Measurements from ENCODE around the gene AADACL4.

The AADACL4 gene

DNA sequence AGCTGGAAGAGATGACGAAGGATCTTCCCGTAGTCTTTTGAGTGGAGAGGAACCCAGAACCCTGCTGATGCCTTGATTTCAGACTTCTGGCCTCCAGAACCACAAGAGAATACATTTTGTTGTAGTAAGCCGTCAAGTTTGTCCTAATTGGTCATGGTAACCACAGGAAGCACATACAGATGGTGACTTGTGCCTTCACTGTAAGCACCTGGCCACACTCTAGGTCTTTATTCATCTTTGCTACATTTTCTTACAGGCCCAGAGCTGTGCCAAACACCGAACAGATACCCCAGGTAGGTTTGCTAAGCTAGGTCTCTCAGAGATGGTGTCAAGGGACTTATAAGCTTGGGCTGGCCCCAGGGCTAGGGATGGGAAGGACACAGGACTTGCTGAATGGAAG lies 30.7 kb upstream of the AADACL4 start:
- DNase-seq (ENCODE audit: low read depth in 2 of 2): no peak

DNA sequence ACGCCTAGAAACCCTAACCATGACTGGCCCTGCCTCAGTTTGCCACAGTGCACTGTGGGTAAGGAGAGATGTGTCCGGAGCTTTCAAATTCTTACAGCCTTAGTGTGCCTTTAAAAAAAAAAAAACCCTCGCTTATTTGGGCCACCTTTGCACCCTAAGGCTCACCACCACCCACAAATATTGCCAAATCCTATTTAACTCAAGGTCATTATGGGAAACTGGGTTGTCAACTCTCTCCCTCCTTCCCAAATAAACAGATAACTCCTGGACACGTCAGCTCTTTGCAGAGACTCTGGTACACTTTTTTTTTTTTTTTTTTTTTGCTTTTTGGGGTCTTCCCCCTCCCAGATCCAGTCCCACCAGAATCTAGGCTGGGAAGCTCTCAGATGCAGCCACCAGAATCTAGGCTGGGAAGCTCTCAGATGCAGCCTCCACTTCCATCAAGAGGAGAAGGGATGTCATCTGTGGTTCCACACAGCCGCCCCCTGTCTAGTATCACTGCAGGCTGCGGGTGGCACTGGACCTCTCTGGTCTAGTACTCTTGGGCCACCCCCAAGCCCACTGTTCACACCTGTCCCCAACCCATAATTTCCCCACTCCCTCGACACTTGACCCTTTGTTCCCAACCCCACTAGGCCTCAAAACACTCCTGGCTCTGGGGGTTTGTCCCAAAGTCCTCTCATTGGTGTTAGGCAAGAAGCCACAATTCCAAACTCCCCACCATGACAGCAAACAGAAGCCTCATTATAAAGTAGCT lies 29.3 kb upstream of the AADACL4 start:
- no peak for DNase-seq (ENCODE audit: low read depth in 2 of 2)

DNA sequence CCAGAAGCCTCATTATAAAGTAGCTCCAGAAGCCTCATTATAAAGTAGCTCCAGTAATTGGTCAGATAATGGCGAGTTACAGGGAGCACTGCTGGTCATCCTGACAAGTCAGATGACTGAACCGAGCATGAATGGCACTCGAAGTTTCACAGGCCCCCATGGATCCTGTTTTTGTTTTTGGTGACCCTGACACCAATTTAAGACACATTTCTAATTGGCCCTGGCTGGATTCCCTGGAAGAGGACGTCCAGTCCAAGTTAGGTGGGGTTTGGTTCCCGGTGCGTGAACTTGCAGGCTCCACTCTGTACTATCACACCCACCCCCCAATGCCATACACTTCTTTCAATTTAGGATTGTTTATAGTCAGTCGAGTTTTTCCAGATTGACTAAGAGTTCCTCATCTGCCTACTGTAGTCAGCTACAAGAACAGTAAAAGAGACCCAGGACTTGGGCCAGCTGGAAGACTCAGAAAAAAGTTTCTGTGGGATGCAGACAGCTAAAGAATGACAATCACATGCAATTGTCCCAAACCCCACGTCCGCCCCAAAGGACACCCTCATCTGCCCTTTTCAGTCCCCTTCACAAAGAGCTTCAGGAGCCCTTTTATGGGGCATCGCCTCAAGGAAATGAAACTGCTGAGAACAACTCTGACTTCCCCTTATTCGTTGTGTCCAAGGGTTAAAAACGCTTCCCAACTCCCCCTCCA lies 28.6 kb upstream of the AADACL4 start:
- DNase-seq (ENCODE audit: low read depth in 2 of 2): no peak

DNA sequence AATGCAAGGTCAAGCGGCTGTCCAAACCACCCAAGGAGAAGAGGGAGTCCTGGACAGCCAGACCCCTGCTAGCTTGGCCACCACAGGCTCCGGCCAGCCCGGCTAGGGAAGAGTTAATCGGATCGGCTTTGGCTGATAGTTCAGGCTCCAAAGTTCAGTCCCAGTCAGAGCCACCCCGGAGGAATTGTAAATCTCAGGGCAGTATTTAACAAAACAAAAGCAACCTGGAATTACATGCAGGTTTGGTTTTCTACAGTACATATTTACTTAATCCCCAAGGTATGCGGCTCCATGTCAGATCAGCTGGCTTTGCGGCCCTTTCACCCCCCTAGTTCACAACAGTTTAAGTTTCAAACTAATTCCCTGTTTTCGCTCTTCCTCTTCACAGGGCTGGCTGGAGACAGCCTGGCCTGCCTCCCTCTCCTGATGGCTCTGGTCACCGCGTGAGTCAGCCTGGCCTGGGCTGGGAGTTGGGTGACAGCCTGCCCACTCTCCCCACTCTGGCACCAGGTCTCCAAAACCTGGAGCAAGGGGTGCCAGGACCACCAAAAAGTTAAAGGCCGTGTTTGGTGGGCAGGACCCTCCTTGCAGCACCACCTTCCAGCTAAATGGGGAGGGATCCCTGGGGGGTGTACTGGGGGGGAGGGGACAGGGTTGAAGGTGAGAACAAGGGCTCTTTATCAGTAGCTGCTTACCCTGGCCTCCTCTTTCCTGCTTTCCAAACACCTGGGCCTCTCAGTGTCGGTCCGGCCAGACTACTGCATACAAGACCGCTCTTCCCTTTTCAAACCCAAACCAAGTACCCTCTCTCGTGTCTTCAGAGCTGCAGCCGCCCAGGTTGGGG lies 27.8 kb upstream of the AADACL4 start:
- DNase-seq (ENCODE audit: low read depth in 2 of 2): no peak

DNA sequence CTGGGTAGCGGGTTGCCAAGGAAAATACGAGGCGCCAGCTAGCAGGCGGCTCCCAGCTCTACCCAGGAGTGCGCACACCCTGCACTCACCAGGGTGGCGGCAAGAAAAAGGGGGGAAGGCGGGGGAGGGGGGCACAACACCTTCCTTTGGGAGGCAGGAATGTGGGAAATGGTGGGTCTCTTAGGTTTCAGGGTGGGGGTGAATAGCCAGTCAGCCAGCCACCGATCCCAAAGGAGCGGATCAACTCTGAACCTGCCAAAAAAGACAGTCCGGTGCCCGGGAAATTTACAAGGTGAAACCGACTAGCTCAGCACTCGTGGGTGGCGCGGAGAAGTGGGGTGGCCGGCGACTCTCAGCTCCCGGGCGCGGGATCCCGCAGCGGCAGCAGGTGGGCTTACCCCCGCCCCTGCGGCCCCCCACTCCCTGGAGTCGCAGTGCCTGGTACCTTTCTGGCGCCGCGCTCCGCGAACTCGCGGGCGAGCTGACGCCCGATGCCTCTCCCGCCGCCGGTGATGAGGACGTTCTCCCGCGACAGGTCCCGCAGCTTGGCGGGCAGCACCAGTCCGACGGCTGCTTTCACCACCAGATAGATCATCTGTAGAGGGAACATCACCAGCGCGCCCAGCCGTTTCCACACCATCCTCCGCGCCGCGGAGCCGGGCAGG lies 27.0 kb upstream of the AADACL4 start:
- DNase-seq (ENCODE audit: low read depth in 2 of 2): no peak

DNA sequence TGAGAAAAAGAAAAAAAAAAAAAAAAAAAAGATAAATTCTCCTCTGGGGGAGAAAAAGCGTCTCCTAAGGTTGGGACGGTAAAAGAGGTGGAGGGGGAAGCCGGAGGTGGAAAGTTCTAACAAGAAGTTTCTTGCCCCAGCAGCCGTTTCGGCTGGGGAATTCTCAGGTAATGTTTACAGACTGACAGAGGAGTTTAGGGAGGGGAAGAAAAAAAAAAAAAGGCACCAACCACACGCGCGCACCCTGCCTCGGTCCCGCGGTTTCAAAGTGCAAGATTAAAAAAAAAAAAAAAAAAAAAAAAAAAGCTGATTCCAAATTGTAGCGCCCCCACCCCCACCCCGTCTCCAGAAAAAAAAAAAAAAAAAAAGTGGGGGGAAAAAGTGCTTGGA lies 26.4 kb upstream of the AADACL4 start:
- no peak for DNase-seq (ENCODE audit: low read depth in 2 of 2)

DNA sequence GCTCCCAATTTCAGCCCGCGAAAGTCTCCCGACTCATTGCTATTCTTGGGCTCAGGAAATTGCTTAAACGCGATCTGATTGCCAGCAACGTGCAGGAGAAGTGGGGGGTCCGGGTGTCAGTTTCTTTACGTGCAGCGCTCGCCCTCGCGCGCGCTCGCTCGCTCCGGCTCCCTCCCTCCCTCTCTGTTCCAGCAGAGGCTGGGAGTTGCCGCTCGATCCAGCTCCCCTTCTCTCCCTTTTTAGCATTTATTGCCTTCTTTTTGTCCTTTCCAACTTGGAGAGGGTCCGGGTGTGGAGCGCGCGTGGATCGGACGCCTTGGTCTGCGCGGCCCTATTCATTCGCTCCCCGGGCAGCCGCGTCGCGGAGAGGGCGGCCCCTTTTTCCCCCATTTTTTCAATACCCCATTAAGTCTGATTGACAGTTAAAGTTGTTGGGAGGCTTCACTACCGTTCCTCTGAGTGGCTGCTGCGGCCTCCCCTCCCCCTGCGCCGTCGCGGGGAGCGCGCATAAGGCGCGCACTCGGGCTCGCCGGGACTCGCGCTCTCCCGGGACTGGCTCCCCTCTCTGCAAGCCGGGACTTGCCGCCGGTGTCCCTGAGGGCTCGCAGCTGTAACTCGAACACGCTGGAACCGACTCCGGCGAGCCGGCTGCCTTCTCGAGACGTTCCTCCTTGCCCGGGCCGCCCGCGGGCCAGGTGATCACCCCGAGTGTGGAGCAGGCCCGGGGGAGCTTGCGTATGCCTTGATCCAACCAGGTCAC lies 25.8 kb upstream of the AADACL4 start, which contains the start of gene DHRS3:
DHRS3 (minus strand) TSS at position 310 of the 760 bp plus-strand sequence. CDS start 862 bp downstream, outside the sequence.
- peak; percentile 41 to 54 for DNase-seq (ENCODE audit: low read depth in 2 of 2)

DNA sequence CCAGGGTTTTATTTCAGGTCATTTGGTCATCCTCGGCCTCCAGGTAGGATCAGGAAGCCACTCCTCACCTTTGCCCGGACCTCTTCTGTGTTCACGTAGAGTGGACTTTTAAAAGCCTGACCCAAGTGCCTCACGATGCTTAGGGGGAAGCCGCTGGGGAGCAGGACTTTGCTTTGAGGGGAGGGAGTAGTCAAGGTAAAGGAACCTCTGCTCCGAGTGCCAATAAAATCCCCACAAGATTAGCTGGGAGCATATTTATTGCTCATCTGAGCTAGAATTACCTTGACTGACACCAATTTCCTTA lies 25.3 kb upstream of the AADACL4 start:
- DNase-seq (ENCODE audit: low read depth in 2 of 2): no peak

DNA sequence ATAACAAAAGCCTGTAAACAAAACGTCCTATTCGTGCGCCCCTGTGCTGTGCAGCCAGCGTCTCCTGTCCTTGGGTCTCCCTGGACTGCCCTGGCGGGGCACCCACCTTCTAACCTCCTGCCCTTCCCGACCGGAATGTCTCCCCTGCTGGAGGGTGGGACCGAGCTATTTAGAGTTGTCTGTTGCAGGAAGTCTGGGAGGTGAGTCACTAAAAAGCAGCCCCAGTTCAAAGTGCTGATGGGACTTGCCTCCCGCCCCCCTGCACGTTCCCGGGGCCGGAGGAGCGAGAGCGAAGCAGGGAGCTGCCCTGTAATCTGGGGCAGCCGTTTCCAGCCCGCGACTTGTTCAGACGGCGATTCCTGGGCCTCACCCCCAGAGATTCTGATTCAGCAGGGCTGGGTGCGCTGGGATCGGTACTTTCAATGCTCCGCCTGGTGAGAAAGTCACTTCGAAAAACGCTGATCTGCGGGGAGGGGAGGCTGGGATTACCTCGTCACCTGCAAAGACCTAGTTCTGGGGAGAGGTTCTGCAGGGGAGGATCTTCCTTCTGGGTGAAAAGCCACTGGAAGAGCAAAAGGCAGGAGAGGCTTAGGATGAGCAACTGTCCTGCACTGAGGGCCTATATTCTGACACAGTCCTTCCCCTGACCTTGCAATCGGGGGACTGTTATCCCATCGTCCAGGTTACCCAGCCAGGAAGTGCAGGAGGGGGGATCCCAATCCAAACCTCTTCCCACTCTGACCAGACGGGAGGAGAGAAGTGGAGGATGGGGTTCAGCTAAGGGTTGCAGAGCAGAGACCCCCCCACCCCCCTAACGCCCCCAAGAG lies 24.7 kb upstream of the AADACL4 start:
- DNase-seq (ENCODE audit: low read depth in 2 of 2): peak; percentile 39 to 64

DNA sequence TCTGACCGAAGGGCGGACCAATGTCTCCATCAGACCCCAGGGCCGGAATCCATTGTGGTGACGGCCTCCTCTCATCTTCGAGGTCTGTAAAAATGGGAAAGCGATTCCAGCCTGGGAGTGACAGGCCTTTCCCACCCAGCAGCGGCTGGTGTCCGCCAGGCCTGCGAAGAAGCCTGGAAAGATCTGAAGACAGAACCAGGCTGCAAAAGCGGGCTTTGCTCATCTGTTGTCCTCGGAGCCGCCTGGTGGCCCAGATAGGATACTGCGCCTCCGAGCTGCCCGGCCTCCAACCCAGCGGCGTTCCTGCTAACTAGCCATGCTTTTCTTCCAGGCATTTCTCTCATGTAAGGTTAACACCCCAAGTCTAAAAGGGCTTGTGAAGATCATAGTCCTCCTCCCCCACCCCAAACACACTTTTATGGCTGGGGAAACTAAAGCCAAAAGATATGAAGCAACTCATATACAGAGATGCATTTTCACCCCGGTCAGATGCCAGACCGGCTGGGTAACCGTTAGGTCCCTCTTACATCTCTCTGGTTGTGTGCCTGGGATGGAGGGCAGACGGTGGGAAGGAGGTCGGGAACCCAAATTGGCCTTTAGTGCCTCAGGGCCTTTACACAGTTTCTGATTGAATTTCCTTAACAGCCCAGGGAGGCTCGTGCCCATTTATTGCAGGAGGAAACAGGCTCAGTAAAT lies 23.9 kb upstream of the AADACL4 start:
- peak; percentile 57 to 71 for DNase-seq (ENCODE audit: low read depth in 2 of 2)

DNA sequence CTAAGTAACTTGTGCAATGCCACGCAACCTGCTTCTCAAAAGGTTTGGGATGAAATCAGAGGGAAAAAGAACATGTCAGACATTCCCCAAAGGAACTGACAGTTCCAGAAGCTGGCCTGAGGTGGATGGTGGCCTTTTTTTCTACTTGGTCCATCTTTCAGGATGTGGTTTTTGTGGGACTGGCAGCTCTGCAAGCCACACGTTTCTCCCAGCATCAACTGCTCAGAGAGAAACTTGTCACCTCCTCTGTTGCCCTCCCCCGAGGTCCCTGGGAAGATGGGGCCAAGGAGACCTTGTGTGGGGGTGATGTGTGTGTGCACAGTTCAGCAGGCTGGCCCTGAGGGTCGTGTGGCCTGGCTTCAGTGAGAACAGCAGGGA lies 23.4 kb upstream of the AADACL4 start:
- DNase-seq (ENCODE audit: low read depth in 2 of 2): no peak

DNA sequence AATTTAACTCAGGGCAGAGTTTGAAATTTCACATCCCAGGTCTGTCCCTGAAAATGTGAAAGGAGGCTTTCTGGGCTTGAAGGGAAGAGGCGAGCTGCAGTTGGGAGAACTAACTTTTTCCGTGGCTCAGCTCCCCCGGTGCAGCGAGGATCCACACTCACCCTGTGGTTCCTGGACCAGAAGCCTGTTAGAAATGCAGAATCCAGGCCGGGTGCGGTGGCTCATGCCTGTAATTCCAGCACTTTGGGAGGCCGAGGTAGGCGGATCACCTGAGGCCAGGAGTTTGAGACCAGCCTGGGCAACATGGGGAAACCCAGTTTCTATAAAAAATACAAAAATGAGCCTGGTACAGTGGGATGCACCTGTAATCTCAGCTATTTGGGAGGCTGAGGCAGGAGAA lies 23.0 kb upstream of the AADACL4 start:
- DNase-seq (ENCODE audit: low read depth in 2 of 2): no peak

DNA sequence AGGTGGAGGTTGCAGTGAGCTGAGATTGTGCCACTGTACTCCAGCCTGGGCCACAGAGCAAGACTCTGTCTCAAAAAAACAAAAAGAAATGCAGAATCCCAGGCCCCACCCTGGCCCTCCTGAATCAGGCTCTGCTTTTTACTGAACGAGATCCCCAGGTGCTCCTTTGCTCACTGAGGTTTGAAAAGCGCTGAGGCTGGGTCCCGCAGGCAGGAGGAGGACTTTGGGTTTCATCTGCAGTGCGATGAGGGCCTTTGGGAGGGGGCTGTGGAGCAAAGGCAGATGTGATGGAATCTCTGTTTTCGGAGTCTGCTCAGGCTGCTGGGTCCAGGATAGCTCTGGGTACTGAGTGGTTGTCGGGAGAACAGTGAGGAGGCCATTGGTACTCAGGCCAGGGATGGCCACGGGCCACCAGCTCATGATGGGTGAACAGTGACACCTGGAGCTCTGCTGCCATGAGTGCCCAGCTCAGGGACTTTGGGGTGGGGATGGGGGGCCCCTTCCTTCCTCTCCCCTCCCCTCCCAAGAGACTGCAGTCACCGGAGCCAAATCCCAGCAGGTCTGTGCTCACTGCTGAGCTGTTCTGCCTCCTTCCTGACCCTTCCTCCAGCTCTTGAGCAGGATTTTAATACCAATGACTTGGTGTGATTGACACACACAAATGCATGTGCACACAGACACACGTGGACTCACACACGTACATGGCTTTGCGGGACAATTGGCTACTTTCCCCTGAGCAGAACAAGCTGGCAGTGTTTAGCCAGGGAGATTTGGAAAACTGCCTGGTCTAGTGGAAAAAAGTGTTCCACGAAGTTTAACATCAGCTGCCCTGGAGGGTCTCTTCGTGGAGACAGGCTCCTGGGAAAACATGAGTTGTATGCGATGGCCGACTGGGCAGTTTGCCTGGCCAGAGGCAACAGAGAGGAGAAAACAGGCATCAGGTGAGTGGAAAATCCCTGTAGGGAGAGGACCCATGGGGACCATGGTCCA lies 22.2 kb upstream of the AADACL4 start:
- no peak for DNase-seq (ENCODE audit: low read depth in 2 of 2)

DNA sequence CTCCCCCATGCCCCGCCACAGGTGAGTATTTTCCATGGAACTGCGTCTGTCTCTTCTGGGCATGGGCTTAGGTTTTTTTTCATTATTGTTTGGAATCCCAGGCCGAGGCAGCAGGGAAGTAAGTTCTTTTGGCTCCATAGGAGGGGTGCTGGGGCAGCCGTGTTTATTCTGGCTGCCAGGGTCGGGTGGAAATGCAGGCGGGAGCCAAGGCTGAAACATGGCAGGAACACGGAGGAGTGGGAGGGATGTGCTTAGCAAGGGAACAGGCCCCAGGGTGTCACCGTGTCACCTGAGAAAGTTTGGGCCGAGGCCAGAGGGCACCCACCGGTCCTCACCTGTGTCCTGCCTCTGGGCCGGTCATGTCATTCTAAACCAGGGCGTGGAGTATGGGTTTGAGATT lies 21.4 kb upstream of the AADACL4 start:
- no peak for DNase-seq (ENCODE audit: low read depth in 2 of 2)

DNA sequence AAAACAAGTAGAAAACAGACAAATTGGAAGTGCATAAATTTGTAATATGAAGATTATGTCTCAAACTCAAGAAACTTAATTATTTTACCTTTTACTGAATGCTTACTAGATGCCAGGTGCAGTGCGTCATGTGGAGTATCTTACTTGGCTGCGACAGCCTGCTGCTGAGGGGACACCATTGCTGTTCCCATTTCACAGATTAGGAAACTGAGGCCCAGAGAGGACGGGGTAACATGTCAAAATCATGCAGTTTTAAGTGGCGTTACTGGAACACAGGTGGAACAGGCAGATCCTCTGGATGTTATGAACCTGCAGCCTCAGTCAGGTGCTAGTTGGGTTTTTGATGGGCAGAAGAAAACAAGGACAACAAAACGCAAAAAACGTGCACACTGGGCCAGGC lies 18.6 kb upstream of the AADACL4 start:
- no peak for DNase-seq (ENCODE audit: low read depth in 2 of 2)

DNA sequence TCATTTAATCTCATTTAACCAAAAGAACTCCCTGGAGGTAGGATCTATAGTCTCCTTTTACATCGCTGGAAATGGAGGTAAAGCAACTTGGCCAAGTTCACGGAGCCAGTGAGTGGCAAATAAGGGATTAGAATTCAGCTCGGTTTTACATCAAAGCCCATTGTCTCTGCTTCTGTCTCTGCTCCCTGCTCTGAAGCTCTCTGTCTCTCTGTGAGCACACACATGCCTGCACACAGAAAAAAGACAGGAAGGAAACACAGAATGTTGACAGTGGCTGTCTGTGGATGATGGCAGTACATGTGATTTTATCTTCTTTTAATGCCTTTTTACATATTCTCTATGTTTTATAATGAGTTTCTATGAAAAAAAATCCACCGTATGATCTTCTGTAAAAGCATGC lies 17.0 kb upstream of the AADACL4 start:
- DNase-seq (ENCODE audit: low read depth in 2 of 2): no peak

DNA sequence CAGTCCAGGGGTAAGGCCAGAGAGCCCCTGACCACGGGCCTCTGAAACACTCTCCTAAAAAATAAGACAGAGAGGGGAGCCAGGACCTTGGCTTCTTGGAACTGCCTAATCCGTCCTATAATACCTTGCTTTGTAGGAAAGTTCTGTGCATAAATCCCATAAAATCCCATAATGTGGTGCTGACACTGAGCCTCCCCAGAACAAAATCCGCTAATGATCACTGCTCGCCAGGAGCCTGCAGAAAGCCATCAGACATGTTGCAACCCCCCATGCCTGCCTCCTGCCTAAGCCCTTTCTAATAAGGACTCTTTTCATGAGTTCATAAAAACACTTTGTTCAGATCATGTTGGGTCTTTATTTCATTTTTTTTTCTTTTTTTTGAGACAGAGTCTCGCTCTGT lies 16.6 kb upstream of the AADACL4 start:
- DNase-seq (ENCODE audit: low read depth in 2 of 2): no peak

DNA sequence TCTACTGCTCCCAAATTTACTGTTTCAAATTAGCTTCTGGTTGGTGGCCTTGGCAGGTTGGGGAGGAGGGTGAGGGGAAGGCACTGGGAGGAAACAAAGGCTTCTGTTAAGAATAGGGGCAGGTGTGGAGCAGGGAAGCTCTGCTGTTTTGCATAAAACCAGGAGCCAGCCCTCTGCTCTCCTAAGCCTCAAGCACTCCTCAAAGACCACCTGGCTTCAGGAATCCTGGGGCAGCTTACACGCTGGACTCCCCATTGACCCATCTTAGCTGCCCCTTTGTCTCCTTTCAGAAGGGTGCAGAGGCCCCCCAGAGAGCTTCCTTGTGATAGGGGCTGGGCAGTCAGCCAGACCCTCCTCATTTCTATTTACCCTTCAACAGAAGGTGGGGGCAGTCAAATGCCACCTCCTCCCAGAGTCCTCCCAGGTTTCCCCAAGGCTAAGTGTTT lies 14.4 kb upstream of the AADACL4 start:
- DNase-seq (ENCODE audit: low read depth in 2 of 2): no peak
